K562 (cell line): ENCODE measurements around the gene PI4KA. TPM values are rescaled to one million over a fixed set of nuclear protein-coding genes. Genes with fewer than 3 reads are reported as not detected.
A peak's percentile ranks its signal among the peaks of the same experiment; 100 is the strongest.

Source experiments
- ARID1B ChIP-seq: fragments of 450-650 bp; IDR thresholded peaks from 2 replicates; pipeline ENCODE4 v1.6.1; 2016; ENCODE audit warnings: antibody characterized with exemption, mild to moderate bottlenecking, inconsistent platforms
- ASH1L ChIP-seq: fragments of 450-650 bp; IDR thresholded peaks from 2 replicates; pipeline ENCODE4 v1.6.1; 2018; ENCODE audit warnings: borderline replicate concordance, mild to moderate bottlenecking, low read depth; ENCODE audit not compliant: partially characterized antibody
- CREB1 ChIP-seq, 2 experiments: sonication (generic) in 1 of 2; formaldehyde crosslinking in 1 of 2; IDR thresholded peaks; 2 replicates each; pipeline versions ENCODE4 v1.6.1 to v1.8.0; 2012 to 2022; ENCODE audit warnings: inconsistent platforms in 1 of 2, mild to moderate bottlenecking in 1 of 2, missing genetic modification reagents in 1 of 2, moderate library complexity in 1 of 2
- ETV1 ChIP-seq: fragments of 450-650 bp; conservative IDR thresholded peaks from 2 replicates; pipeline ENCODE4 v1.6.1; 2016; ENCODE audit warnings: missing genetic modification characterization, control low read depth, low read depth, missing compliant biosample characterization
- HEY1 ChIP-seq: fragments of 250-450 bp; sonication (Bioruptor Pico); IDR thresholded peaks from 2 replicates; pipeline ENCODE4 v1.5.0; 2020; ENCODE audit warnings: mild to moderate bottlenecking, moderate library complexity, borderline replicate concordance
- MAZ ChIP-seq, 2 experiments: fragments of 450-650 bp in 1 of 2; sonication (generic) in 1 of 2; formaldehyde crosslinking; IDR thresholded peaks in 1 of 2; conservative IDR thresholded peaks in 1 of 2; 2 replicates each; pipeline versions ENCODE4 v1.4.0 to v1.5.0; 2020; ENCODE audit warnings: mild to moderate bottlenecking in 1 of 2, missing genetic modification reagents in 1 of 2
- MEIS2 ChIP-seq: fragments of 450-650 bp; IDR thresholded peaks from 2 replicates; pipeline ENCODE4 v1.6.1; 2014; ENCODE audit warnings: mild to moderate bottlenecking; ENCODE audit not compliant: partially characterized antibody
- NR2C1 ChIP-seq, 2 experiments: fragments of 450-650 bp; IDR thresholded peaks; 2 replicates each; pipeline ENCODE4 v1.6.1; 2017; ENCODE audit warnings: mild to moderate bottlenecking in 2 of 2, antibody characterized with exemption in 1 of 2, inconsistent platforms in 1 of 2, missing compliant biosample characterization in 1 of 2, missing genetic modification characterization in 1 of 2
- RBM15 ChIP-seq: fragments of 200-400 bp; formaldehyde crosslinking; IDR thresholded peaks from 2 replicates; pipeline ENCODE4 v1.6.1; 2018; ENCODE audit warnings: mild to moderate bottlenecking, low read length, moderate library complexity; ENCODE audit not compliant: insufficient read depth
- SAFB ChIP-seq: fragments of 200-400 bp; formaldehyde crosslinking; IDR thresholded peaks from 2 replicates; pipeline ENCODE4 v1.6.1; 2017; ENCODE audit warnings: low read depth, low read length, borderline replicate concordance
- TARDBP ChIP-seq: fragments of 450-650 bp; IDR thresholded peaks from 2 replicates; pipeline ENCODE4 v1.6.1; 2016
- polyA plus RNA-seq, 8 experiments: library from polyadenylated mRNA; depleted of rRNA in 4 of 8; stranded (reverse) in 5 of 8; unstranded in 3 of 8; fragments of >200 nt; fragmentation: Nextera tagmentation in 2 of 8; fragmentation: Illumina TruSeq in 1 of 8; extraction: Ambion mirVana in 2 of 8; extraction: Trizol in 1 of 8; gene quantifications; 2 replicates each; pipeline versions ENCODE4 v1.2.1 to v1.2.3, GENCODE V29; 2011 to 2014; ENCODE audit warnings: inconsistent platforms in 1 of 8, missing spikeins in 1 of 8
- total RNA-seq, 7 experiments: library from RNA; depleted of rRNA in 6 of 7; stranded (reverse); fragments of >200 nt in 6 of 7; fragmentation: Illumina TruSeq in 2 of 7; extraction: Trizol in 2 of 7; gene quantifications; 2 replicates each; pipeline versions ENCODE4 v1.2.1 to v1.2.3, GENCODE V29; 2011 to 2021; ENCODE audit warnings: low replicate concordance in 1 of 7
- TF ChIP-seq, protein P1 (sequence below): fragments of 250-450 bp; sonication (Bioruptor Pico); IDR thresholded peaks from 2 replicates; pipeline ENCODE4 v1.4.0; 2020; ENCODE audit warnings: mild to moderate bottlenecking
- TF ChIP-seq, protein P2 (sequence below): sonication (generic); formaldehyde crosslinking; IDR thresholded peaks from 2 replicates; pipeline ENCODE4 v1.9.0; 2022; ENCODE audit warnings: mild to moderate bottlenecking, missing genetic modification reagents
- TF ChIP-seq, protein P3 (sequence below): sonication (generic); formaldehyde crosslinking; IDR thresholded peaks from 2 replicates; pipeline ENCODE4 v1.8.0; 2023; ENCODE audit warnings: mild to moderate bottlenecking, missing genetic modification reagents
- TF ChIP-seq, protein P4 (sequence below): sonication (generic); formaldehyde crosslinking; IDR thresholded peaks from 2 replicates; pipeline ENCODE4 v1.8.1; 2023; ENCODE audit warnings: mild to moderate bottlenecking, missing genetic modification reagents

PI4KA gene
- total and polyA plus RNA-seq, 9 of the 15 experiments (the other 6 are each of a cell fraction or from before 2014, with no cell fraction given) = 7.3 to 187 (median 84.7) TPM

DNA sequence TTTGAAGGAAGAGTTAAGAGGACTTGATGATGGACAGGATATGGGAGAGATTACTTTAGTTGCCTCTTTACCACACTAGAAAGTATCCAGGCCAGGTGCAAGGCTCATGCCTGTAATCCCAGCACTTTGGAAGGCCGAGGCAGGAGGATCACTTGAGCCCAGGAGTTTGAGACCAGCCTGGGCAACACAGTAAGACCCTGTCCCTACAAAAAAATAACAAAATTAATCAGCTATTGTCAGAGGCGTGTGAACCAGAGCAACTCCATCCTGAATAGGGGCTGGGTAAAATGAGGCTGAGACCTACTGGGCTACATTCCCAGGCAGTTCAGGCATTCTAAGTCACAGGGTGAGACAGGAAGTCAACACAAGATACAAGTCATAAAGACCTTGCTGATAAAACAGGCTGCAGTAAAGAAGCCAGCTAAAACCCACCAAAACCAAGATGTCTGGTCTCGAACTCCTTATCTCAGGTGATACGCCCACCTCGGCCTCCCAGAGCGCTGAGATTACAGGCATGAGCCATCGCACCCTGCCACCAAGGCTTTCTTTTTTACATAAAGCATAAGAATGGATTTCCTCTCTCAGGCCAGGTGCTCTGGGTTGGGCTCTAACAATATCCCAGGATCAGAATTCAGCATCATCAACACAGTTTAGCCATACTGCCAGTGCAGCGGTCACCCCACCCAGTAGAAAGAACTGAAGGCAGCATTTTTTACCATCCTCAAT lies 17.8 kb downstream of the PI4KA start (continued):
- TF ChIP-seq, protein P1, sequence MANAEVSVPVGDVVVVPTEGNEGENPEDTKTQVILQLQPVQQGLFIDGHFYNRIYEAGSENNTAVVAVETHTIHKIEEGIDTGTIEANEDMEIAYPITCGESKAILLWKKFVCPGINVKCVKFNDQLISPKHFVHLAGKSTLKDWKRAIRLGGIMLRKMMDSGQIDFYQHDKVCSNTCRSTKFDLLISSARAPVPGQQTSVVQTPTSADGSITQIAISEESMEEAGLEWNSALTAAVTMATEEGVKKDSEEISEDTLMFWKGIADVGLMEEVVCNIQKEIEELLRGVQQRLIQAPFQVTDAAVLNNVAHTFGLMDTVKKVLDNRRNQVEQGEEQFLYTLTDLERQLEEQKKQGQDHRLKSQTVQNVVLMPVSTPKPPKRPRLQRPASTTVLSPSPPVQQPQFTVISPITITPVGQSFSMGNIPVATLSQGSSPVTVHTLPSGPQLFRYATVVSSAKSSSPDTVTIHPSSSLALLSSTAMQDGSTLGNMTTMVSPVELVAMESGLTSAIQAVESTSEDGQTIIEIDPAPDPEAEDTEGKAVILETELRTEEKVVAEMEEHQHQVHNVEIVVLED (CRISPR knock-in tag) = 0 out of 2 replicates have a peak, but pooled peaks have one; percentile 48
- TF ChIP-seq NR2C1 (IDR thresholded peaks at IDR 0.05) (no peak), NR2C1 (tag; IDR thresholded peaks at IDR 0.05) (peak; percentile 41; the same call in 1 of the 2 replicates), ASH1L (no peak), RBM15 (no peak), MEIS2 (peak; percentile 24), MAZ (CRISPR knock-in tag; conservative IDR thresholded peaks at IDR 0.05 in 1 of 2, IDR thresholded peaks at IDR 0.05 in 1 of 2) (no peak; a peak in 1 of 4 replicates), SAFB (no peak), ARID1B (no peak), ETV1 (peak; percentile 44; the same call in 1 of the 2 replicates), HEY1 (CRISPR knock-in tag) (no peak), TARDBP (0 out of 2 replicates have a peak, but pooled peaks have one; percentile 16), CREB1 (IDR thresholded peaks at IDR 0.05) (no peak), CREB1 (CRISPR knock-in tag; IDR thresholded peaks at IDR 0.05) (no peak)
- TF ChIP-seq, protein P2, sequence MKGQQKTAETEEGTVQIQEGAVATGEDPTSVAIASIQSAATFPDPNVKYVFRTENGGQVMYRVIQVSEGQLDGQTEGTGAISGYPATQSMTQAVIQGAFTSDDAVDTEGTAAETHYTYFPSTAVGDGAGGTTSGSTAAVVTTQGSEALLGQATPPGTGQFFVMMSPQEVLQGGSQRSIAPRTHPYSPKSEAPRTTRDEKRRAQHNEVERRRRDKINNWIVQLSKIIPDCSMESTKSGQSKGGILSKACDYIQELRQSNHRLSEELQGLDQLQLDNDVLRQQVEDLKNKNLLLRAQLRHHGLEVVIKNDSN = peak; percentile 16; the same call in 1 of the 2 replicates
- TF ChIP-seq, protein P3, sequence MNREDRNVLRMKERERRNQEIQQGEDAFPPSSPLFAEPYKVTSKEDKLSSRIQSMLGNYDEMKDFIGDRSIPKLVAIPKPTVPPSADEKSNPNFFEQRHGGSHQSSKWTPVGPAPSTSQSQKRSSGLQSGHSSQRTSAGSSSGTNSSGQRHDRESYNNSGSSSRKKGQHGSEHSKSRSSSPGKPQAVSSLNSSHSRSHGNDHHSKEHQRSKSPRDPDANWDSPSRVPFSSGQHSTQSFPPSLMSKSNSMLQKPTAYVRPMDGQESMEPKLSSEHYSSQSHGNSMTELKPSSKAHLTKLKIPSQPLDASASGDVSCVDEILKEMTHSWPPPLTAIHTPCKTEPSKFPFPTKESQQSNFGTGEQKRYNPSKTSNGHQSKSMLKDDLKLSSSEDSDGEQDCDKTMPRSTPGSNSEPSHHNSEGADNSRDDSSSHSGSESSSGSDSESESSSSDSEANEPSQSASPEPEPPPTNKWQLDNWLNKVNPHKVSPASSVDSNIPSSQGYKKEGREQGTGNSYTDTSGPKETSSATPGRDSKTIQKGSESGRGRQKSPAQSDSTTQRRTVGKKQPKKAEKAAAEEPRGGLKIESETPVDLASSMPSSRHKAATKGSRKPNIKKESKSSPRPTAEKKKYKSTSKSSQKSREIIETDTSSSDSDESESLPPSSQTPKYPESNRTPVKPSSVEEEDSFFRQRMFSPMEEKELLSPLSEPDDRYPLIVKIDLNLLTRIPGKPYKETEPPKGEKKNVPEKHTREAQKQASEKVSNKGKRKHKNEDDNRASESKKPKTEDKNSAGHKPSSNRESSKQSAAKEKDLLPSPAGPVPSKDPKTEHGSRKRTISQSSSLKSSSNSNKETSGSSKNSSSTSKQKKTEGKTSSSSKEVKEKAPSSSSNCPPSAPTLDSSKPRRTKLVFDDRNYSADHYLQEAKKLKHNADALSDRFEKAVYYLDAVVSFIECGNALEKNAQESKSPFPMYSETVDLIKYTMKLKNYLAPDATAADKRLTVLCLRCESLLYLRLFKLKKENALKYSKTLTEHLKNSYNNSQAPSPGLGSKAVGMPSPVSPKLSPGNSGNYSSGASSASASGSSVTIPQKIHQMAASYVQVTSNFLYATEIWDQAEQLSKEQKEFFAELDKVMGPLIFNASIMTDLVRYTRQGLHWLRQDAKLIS (CRISPR knock-in tag) = no peak
- TF ChIP-seq, protein P4, sequence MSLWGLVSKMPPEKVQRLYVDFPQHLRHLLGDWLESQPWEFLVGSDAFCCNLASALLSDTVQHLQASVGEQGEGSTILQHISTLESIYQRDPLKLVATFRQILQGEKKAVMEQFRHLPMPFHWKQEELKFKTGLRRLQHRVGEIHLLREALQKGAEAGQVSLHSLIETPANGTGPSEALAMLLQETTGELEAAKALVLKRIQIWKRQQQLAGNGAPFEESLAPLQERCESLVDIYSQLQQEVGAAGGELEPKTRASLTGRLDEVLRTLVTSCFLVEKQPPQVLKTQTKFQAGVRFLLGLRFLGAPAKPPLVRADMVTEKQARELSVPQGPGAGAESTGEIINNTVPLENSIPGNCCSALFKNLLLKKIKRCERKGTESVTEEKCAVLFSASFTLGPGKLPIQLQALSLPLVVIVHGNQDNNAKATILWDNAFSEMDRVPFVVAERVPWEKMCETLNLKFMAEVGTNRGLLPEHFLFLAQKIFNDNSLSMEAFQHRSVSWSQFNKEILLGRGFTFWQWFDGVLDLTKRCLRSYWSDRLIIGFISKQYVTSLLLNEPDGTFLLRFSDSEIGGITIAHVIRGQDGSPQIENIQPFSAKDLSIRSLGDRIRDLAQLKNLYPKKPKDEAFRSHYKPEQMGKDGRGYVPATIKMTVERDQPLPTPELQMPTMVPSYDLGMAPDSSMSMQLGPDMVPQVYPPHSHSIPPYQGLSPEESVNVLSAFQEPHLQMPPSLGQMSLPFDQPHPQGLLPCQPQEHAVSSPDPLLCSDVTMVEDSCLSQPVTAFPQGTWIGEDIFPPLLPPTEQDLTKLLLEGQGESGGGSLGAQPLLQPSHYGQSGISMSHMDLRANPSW (CRISPR knock-in tag) = no peak
